Fibroblast of gingiva (primary cell): ENCODE measurements around the gene RILPL1.
A peak's percentile ranks its signal among the peaks of the same experiment; 100 is the strongest.
"Not testable (repeated sequence)": the region's sequence is repeated elsewhere in the genome, so short reads cannot be mapped to it uniquely, and the experiment has no call there.

ENCODE experiments used
- DNase-seq: peaks from one replicate; pipeline ENCODE4 v3.0.0-alpha.2; 2011; ENCODE audit warnings: low read depth

The RILPL1 gene

GRCh38 chr12:123492339-123493039 is 41.0 kb downstream of the RILPL1 start:
- DNase-seq: not testable (repeated sequence)

- DNase-seq: no peak
These were observed 42.0 kb downstream of the RILPL1 start for GRCh38 chr12:123491481-123491880.

DNA sequence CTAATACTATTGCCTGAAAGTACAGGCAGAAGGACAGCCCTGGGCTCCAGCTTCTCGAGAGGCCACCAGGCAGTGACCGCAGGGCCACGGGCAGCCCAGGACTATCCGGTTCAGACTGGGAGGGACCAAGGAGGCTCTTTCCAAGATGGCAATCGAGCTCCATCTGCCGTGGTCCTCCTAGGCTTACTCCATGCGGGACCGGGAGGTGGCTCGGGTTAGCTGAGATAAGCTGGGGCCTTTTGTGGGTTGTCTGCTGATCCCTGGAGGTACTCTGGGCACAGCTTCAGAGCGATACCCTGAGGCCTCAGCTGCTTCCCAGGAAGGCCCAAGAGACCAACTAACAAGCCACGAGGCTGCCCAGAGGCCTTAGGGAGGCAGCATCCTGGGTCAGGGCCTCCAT is 42.5 kb downstream of the RILPL1 start:
- DNase-seq: no peak

DNA sequence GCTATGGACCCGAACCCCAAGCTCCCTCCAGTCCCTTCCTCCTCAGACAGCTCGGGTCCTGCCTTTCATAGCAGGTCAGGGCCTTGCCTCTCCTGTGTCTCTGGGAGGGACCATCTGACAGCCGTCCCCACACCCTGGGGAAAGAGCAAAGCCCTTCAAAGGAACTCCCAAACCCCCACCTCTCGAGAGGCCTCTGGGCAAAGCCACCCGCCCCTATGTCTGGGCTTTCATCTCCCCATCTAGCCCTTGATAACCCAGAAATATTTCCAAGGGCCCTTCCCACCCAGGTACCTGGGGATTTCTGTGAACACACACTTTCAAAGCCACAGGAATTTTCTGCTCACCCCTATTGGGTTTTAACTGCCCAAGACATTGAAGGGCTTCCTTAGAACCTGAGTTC is 43.4 kb downstream of the RILPL1 start:
- DNase-seq: no peak

DNA sequence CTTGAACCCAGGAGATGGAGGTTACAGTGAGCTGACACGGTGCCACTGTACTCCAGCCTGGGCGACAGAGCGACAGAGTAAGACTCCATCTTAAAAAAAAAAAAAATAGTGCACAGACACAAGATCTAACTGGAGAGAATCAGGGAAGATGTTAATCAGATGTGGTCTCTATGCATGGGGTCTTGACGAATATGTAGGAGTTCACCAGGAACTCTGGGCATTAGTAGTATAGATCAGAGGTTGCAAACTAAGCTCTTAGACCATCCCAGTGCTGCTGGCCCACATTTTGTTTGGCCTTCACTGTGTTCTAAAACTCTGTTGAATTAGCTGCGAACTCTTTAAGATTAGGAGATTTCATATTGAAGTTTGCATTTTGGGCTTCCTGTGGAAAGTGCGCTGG is 43.9 kb downstream of the RILPL1 start:
- DNase-seq: no peak

DNA sequence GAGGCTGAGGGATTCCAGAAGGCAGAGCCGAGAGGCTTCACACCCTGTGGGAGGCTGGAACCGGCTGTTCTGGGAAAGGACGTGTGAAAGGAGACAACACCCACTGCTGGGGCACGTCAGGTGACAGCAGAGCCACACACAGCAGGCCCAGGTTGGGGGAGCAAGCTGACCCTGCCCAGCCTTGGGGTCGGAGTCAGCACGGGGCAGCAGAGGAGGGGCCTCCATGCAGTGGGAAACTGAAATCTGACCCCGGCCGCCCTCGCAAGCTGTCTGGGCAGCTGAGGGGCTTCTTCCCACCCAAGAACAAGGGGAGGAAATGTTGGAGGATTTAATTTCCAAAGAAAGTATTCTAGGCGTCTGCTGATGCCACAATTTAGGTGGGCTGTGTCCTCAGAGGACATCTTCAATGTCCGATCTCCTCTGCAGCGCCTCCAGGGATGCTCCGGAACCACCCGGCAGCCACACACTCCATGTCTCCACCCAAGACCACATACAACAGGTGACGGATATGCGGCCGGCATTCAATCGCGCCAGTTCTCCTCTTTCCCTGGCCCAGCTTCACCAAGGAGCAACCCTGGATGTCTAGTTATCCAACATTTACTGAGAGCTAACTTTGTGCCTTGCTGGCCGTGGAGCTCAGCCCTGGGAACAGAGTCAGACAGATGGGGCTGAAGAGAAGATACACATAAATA is 44.8 kb downstream of the RILPL1 start:
- no peak for DNase-seq

DNA sequence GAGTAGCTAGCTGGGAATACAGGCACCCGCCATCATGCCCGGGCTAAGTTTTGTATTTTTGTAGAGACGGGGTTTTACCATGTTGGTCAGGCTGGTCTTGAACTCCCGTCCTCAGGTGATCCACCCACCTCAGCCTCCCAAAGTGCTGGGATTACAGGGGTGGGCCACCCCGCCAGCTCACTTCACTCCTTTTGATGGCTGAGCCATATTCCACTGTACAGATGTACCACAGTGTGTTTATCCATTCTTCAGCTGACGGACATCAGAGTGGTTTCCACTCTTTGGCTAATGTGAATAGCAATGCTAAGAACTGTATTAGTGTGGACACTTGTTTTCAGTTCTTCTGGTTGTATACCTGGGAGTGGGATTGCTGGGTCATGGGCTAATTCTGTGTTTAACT is 46.1 kb downstream of the RILPL1 start:
- no peak for DNase-seq

DNA sequence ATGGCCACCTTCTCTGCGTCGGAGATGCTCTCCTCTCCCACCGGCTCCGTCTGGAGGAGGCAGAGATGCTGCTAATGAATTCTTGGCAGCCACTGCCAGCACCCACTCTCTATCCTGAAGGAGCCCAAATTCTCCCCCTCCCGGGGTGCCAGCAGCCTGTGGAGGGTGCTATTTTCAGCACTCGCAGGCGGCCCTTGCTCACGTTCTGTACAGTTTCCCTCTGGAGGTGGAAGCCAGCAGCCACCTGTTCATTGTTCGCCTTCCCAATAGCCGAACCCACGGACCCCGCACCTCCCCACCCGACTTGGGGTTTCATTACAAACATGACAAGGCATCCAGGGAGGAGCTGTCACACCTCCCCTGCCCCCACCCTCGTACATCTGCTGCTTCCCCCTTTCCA is 47.8 kb downstream of the RILPL1 start:
- DNase-seq: no peak

GRCh38 chr12:123483602-123484248 is 49.8 kb downstream of the RILPL1 start:
- no peak for DNase-seq

- no peak for DNase-seq
These were observed 50.6 kb downstream of the RILPL1 start for GRCh38 chr12:123482876-123483275.

- not testable (repeated sequence) for DNase-seq
These were observed 52.3 kb downstream of the RILPL1 start for GRCh38 chr12:123481251-123481650.

GRCh38 chr12:123479442-123480180 is 53.9 kb downstream of the RILPL1 start:
- DNase-seq: no peak

DNA sequence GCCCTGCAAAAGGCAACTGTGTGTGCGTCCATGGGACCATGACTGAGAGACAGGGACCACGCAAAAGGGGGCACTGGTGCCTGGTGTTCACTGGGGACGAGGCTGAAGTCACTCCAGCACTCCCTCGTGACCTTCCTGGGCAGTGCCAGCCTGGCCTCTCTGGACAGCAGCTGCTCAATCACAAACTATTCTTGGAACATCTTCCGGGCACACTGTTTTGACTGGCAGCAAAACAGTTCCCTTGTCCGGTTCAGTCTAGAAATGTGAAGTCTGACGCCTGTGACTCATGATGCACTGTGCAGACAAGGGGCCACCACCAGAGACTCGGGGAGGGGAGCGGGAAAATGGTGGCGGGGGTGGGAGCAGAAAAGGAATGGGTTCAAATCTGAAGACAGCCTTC is 54.8 kb downstream of the RILPL1 start:
- peak; percentile 45 for DNase-seq

DNA sequence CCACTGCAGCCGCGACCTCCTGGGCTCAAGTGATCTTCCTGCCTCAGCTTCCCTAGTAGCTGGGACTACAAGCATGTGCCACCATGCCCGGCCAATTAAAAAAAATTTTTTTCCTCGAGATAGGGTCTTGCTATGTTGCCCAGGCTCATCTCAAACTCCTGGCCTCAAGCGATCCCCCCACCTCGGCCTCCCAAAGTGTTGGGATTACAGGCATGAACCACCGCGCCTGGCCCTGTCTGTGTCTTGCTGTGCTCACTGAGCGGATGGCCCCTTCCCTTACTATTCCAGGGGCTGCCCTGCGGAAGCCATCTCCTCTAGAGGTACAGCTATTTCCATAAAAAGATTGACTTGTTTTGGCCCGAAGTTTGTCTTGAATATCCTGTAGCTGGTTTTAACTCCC is 55.5 kb downstream of the RILPL1 start:
- DNase-seq: no peak

- DNase-seq: no peak
These were observed 58.2 kb downstream of the RILPL1 start for GRCh38 chr12:123475246-123475703.

DNA sequence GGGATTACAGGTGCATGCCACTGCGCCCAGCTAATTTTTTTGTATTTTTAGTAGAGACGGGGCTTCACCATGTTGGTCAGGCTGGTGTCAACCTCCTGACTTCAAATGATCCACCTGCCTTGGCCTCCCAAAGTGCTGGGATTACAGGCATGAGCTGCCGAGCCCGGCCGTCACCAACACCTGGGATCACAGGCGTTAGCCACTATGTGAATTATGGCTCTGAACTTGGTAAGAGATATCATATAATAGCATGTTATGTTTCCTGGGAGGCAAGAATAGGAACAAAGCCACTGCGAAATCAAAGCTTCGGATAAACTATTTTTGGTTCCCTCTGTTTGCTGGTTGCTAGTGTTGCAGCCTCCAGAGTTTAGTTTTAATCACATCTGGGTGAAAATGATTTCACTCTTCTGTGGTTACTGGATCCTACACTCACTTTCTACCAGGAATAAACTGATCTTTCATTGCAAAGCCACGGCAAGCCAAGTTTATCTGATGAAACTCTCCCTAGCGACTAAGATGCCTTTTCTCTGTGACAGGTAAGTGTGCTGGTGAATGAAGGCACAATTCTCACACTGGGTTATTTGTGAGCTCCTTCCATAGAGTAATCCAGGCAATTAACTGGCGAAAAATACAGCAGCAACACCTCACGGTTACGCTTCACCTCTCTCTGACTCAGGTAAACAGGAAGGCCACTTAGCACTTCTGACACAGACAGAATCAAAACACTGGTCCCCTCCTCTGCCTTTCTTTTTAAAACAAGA is 58.9 kb downstream of the RILPL1 start:
- no peak for DNase-seq

DNA sequence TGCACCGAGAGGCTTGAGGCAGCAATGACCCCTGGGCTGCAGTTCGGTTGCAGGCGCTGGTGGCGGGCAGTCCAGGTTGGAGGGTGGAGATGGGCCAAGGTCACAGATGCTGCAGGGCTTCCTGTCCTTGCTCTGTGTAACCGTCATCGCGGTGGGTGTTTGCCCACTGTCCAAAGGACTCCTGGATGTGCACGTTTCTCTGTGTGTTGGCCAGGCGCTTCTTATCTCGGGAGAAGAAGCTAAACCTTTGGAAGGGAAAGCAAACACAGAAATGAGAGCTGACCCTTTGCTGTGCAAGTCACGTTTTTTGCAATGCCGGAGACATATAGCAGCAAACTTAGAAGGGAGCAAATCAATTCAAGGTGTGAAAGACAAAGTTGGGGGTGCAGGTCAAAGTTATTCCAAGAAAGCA is 61.1 kb downstream of the RILPL1 start:
- no peak for DNase-seq

GRCh38 chr12:123471374-123472068 is 62.0 kb downstream of the RILPL1 start:
- peak; percentile 81 for DNase-seq

DNA sequence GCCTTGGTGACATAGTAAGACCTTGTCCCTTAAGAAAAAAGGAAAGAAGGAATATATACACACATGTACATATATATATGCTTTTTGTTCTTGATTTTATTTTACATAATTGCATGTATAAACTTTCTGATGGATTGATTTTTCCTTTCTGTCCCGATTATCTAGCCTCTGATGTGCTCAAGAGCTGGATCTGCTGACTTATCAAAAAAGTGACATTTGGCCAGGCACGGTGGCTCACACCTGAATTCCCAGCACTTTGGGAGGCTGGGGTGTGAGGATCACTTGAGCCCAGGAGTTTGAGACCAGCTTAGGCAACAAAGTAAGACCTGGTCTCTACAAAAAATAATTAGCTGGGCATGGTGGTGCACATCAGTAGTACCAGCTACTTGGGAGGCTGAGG is 63.5 kb downstream of the RILPL1 start:
- DNase-seq: no peak

- DNase-seq: no peak
These were observed 64.7 kb downstream of the RILPL1 start for GRCh38 chr12:123468786-123469185.

DNA sequence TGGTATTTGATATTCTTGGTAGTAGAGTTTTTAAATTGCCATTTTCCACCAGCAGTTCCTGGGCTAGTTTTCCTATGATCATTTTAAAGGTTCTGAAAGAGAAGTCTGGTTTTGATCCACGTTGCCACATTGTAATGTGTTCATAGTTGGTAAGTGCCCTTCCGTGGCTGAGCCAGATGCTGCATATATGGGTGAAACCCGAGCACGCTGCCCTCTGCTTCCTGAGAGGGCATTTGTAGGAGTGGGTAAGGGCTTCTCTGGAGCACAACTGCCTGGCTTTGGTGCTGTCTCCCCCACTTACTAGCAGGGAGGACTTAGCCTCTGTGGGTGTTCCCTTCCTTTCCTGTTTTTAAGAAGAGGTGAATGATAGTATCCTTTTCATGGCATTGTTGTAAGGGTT is 68.4 kb downstream of the RILPL1 start:
- peak; percentile 18 for DNase-seq
